Effector memory CD4-positive, alpha-beta T cell (primary cell): ENCODE data around the gene TRPV4.

ENCODE experiments used
- DNase-seq, 3 donors: peaks; one replicate each; pipeline ENCODE4 v3.0.0-alpha.2; 2020
- H3K27ac ChIP-seq: 2 replicates; pipeline ENCODE4 v1.7.0; 2013; ENCODE audit warnings: mild to moderate bottlenecking, low read length, moderate library complexity; ENCODE audit not compliant: insufficient read depth, poor library complexity, severe bottlenecking
- H3K27me3 ChIP-seq: replicated peaks from 2 replicates; pipeline ENCODE4 v1.7.0; 2013; ENCODE audit warnings: mild to moderate bottlenecking, low read length; ENCODE audit not compliant: insufficient read depth, control insufficient read depth, poor library complexity, severe bottlenecking
- H3K36me3 ChIP-seq: 2 replicates; pipeline ENCODE4 v1.7.0; 2013; ENCODE audit warnings: mild to moderate bottlenecking, low read length, moderate library complexity; ENCODE audit not compliant: control insufficient read depth, insufficient read depth
- H3K4me1 ChIP-seq: 2 replicates; pipeline ENCODE4 v1.7.0; 2013; ENCODE audit warnings: low read length, mild to moderate bottlenecking; ENCODE audit not compliant: control insufficient read depth, insufficient read depth, poor library complexity, severe bottlenecking
- H3K4me3 ChIP-seq: 2 replicates; pipeline ENCODE4 v1.7.0; 2013; ENCODE audit warnings: low read length, low read depth, mild to moderate bottlenecking; ENCODE audit not compliant: insufficient read depth, poor library complexity, severe bottlenecking
- H3K9me3 ChIP-seq: 2 replicates; pipeline ENCODE4 v1.7.0; 2013; ENCODE audit warnings: mild to moderate bottlenecking, low read length, moderate library complexity; ENCODE audit not compliant: control insufficient read depth

TRPV4 gene

GRCh38 chr12:109743076-109743910 is 89.9 kb downstream of the TRPV4 start:
- Histone ChIP-seq H3K9me3 (no peaks in the 10 kb centered on the region), H3K4me3 (no peak overlapping the region), H3K27me3 (no peaks in the 10 kb centered on the region), H3K27ac (no peak overlapping the region), H3K4me1 (no peaks in the 10 kb centered on the region), H3K36me3 (no peaks in the 10 kb centered on the region)
- no peak for DNase-seq

DNA sequence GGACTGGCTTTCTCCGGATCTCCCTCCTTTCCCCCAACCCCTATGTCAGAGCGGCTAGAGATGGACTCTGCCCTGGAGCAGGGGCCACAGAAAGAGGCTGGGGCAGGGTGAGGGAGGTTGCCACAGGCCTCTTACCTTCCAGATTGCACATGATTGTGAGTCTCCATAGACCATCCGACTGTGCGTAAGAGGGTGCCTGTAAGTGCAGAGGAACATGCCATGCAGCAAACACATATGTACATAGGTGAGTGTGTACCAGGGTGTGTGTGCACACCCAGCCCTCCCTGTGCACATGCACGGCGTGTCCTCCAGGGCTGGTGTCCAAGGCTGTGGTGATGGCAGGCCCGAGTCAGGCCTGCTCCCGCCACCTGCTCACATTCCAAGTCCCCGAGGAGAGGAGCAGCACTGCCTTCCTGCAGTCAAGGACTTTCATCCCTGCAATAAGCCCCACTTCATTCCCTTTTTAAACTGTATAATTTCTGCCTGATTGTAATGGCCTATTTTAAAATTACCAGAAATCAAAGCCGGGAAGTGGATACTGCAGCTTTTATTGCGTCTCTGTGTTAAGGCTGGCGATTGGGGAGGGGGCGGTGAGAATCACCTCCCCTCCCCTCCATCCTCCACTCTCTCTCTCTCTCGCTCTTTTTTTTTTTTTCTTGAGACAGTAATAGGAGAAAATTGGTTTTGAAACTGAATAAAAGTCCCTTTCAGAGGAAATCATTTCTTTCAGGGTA is 91.1 kb downstream of the TRPV4 start:
- Histone ChIP-seq H3K4me1 (no peaks in the 10 kb centered on the region), H3K4me3 (no peak overlapping the region), H3K36me3 (no peaks in the 10 kb centered on the region), H3K27ac (no peak overlapping the region), H3K9me3 (no peaks in the 10 kb centered on the region), H3K27me3 (no peaks in the 10 kb centered on the region)
- DNase-seq = no peak

GRCh38 chr12:109741286-109741969 is 91.8 kb downstream of the TRPV4 start:
- Histone ChIP-seq H3K4me3 (no peak overlapping the region), H3K27me3 (no peaks in the 10 kb centered on the region), H3K9me3 (no peaks in the 10 kb centered on the region), H3K27ac (no peak overlapping the region), H3K36me3 (no peaks in the 10 kb centered on the region), H3K4me1 (no peaks in the 10 kb centered on the region)
- DNase-seq = no peak

DNA sequence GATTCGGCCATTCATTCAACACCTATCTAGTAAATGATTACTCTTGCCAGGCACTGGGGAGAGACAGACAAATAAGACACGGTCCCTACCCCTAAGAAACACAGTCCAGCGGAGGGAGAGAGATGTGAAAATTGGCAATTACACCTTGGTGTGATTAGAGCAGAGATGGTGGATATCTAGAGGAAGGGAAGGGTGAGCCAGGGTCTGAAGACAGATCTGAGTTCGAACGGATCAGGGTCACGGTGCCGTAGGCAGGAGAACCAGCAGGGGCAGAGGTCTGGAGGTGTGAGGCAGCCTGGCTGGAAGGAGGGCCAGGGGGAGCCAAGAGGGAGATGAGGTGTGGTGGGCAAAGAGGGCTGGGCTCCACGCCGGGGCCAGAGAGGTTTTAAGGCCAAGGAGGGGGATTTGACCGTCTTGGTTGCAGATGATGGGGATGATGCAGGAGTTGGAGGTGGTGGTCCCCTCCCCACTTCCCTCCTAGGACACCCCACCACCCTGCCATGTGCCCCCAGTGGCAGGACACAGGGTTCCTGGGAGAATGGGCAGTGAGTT is 92.4 kb downstream of the TRPV4 start:
- no peak for DNase-seq
- Histone ChIP-seq H3K4me3 (no peak overlapping the region), H3K4me1 (no peaks in the 10 kb centered on the region), H3K27ac (no peak overlapping the region), H3K9me3 (no peaks in the 10 kb centered on the region), H3K27me3 (no peaks in the 10 kb centered on the region), H3K36me3 (no peaks in the 10 kb centered on the region)

DNA sequence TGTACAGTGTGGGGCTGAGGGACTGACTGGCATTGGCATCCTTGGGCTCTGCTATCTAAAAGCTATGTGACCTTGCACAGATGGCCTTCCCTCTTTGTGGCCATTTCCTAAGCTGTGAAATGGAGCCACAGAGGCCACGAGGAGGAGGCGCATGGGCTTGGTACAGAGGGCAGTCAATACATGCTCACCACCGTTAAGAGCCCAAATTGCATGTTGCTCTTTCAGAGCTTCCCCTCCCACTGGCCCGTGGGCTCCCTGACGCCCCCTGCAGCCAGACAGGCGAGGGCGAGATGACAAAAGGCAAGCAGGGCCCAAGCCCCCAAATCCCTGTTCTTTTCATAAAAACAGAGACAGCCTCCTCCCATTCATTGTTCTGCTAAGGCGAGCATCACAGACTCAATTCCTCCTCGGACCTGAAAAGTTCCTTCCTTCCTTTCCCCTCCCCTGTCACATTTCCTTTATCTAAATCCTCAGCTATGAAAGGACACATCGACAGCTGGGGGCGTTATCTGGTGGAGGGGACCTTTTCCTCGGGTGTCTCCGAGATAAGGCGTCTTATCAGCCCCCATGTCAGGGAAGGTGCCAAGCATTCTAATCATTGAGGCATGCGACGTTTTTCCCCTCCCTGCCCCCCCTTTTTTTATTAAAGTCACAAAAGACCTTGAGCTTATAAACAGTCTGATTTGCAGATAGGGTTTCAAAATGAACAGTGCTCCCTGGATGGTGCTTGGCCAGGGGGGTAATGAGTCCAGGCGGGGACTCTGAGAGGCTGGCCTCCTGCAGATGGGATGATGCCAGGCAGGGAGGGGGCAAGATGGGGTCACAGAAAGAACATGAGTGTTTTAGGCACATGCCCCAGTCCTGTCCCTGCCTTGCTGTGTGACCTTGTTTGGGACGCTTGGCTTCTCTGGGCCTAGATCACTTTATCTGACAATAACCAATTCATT is 93.2 kb downstream of the TRPV4 start:
- DNase-seq = no peak
- Histone ChIP-seq H3K9me3 (no peaks in the 10 kb centered on the region), H3K27me3 (no peaks in the 10 kb centered on the region), H3K4me3 (no peak overlapping the region), H3K4me1 (no peaks in the 10 kb centered on the region), H3K27ac (no peak overlapping the region), H3K36me3 (no peaks in the 10 kb centered on the region)

DNA sequence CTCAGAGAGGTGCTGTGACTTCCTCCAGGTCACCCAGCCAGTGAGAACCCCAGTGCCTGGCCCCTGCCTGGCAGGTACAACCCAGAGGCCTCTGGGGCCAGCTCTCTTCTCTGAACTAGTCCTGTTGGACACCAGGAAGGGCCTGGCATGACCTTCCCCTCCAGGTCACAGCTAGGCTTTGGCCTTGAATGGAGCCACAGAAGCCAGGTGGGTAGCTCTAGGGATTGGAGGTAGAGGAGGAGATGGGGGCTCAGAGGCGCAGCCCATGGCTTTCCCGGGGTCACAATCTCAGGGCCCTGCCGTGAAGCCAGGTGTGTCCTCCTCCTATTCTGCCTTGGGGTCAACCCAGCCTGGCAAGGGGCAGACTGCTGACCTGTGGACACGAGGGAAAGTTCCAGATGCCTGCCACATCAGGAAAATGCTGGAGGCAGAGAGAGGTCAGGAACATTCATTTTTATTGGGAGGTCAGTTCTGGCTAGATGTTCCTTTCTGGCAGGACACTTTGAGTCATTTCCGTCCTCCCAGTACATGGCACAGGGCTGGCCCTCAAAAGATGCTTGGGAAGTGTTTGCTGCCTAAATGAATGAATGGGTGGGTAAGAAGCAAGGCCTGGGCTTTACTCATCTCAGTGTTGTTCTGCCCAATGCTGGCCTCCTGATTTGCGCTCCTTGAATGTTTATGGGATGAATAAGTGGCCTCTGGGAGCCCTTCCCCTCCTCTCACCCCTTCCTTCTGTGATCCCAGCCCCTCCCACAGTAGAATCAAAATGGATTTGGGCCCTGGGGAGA is 94.1 kb downstream of the TRPV4 start:
- Histone ChIP-seq H3K9me3 (no peaks in the 10 kb centered on the region), H3K36me3 (no peaks in the 10 kb centered on the region), H3K4me1 (no peaks in the 10 kb centered on the region), H3K27ac (no peak overlapping the region), H3K4me3 (no peak overlapping the region), H3K27me3 (no peaks in the 10 kb centered on the region)
- DNase-seq = no peak

GRCh38 chr12:109738209-109738608 is 95.0 kb downstream of the TRPV4 start:
- Histone ChIP-seq H3K4me3 (no peak overlapping the region), H3K9me3 (no peaks in the 10 kb centered on the region), H3K27ac (no peak overlapping the region), H3K4me1 (no peaks in the 10 kb centered on the region), H3K27me3 (no peaks in the 10 kb centered on the region), H3K36me3 (no peaks in the 10 kb centered on the region)
- no peak for DNase-seq

DNA sequence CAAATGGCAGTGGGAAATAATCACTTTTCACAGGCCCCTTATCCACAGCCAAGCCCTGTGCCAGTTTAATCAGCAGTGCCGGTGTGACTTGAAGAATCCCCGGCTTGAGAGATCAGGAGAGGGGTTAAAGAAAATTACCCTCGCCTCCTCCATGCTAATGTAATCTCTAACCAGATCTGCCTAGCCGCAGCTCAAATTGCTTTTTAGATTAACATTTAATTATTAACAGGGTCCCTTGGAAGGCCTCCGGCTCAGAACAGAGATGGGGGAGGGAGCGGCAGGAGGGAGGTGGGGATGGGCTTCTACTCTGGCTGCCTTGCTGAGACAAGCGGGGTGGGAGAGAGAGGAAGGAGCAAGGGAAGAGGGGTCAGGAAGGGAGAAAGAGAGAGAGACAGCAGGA is 95.6 kb downstream of the TRPV4 start:
- H3K36me3 ChIP-seq = no peaks in the 10 kb centered on the region
- H3K27ac ChIP-seq = no peak overlapping the region
- DNase-seq = no peak
- H3K9me3 ChIP-seq = no peaks in the 10 kb centered on the region
- no peaks in the 10 kb centered on the region for H3K4me1 ChIP-seq
- no peak overlapping the region for H3K4me3 ChIP-seq
- no peaks in the 10 kb centered on the region for H3K27me3 ChIP-seq

DNA sequence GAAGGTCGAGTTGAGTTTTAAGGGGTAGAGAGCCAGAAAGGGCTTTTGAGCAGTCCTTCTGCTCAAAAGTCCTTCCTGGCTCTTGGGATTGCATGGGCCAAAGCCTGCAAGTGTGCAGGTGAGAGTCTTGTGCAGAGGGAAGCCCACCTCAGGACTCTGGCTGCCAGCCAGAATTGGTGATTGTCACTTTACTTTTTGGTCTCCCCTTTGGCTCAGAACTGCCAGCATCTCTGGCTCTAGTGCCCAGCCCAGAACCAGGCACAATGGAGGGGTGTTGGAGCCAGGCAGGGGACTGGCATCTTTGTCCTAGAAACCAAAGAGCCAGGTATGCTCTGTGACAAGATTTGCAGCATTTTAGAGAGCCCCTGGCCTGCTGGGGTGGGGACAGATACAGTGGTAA is 96.1 kb downstream of the TRPV4 start:
- DNase-seq = no peak
- no peaks in the 10 kb centered on the region for H3K36me3 ChIP-seq
- no peaks in the 10 kb centered on the region for H3K9me3 ChIP-seq
- no peaks in the 10 kb centered on the region for H3K4me1 ChIP-seq
- no peak overlapping the region for H3K27ac ChIP-seq
- no peaks in the 10 kb centered on the region for H3K27me3 ChIP-seq
- H3K4me3 ChIP-seq = no peak overlapping the region
